GM23338 (cell line): ENCODE measurements around the gene OAS2.

Experiments
- CREB1 ChIP-seq: fragments of 250-450 bp; sonication (Bioruptor Pico); IDR thresholded peaks from 2 replicates; pipeline ENCODE4 v1.5.0; 2020; ENCODE audit warnings: low read depth, mild to moderate bottlenecking, moderate library complexity
- CTCF ChIP-seq, 2 experiments: fragments of 200-600 bp in 1 of 2; sonication (generic) in 1 of 2; conservative IDR thresholded peaks; 2 replicates each; pipeline versions ENCODE4 v1.5.1 to v1.6.1; 2016 to 2017; ENCODE audit warnings: antibody characterized with exemption in 2 of 2, low read depth in 2 of 2, mild to moderate bottlenecking in 2 of 2, moderate library complexity in 1 of 2
- EZH2 ChIP-seq: fragments of 200-600 bp; sonication (generic); IDR thresholded peaks from one replicate; pipeline ENCODE4 v1.8.0; 2017; ENCODE audit warnings: antibody characterized with exemption, mild to moderate bottlenecking, low read depth; ENCODE audit not compliant: unreplicated experiment
- EZH2phosphoT487 ChIP-seq: fragments of 200-600 bp; sonication (generic); IDR thresholded peaks from one replicate; pipeline ENCODE4 v1.8.1; 2018; ENCODE audit warnings: antibody characterized with exemption; ENCODE audit not compliant: unreplicated experiment
- JUNB ChIP-seq: IDR thresholded peaks from one replicate; pipeline ENCODE4 v1.6.1; 2016; ENCODE audit warnings: antibody characterized with exemption; ENCODE audit not compliant: unreplicated experiment
- NANOG ChIP-seq: IDR thresholded peaks from 2 replicates; pipeline ENCODE4 v1.6.1; 2016; ENCODE audit warnings: antibody characterized with exemption, borderline replicate concordance
- POLR2AphosphoS5 ChIP-seq: IDR thresholded peaks from 2 replicates; pipeline ENCODE4 v1.6.1; 2016; ENCODE audit warnings: antibody characterized with exemption, low read depth
- STAT1 ChIP-seq: IDR thresholded peaks from one replicate; pipeline ENCODE4 v1.6.1; 2016; ENCODE audit warnings: antibody characterized with exemption; ENCODE audit not compliant: unreplicated experiment
- ZNF114 ChIP-seq: fragments of 250-450 bp; sonication (Bioruptor Pico); IDR thresholded peaks from 2 replicates; pipeline ENCODE4 v1.5.0; 2020; ENCODE audit warnings: mild to moderate bottlenecking, moderate library complexity
- TF ChIP-seq, protein P1 (sequence below): IDR thresholded peaks from one replicate; pipeline ENCODE4 v1.6.1; 2018; ENCODE audit warnings: antibody characterized with exemption; ENCODE audit not compliant: unreplicated experiment
- TF ChIP-seq, protein P2 (sequence below): IDR thresholded peaks from 2 replicates; pipeline ENCODE4 v1.6.1; 2016; ENCODE audit warnings: antibody characterized with exemption

GRCh38 chr12:112929715-112930114 is 48.6 kb upstream of the OAS2 start:
- TF ChIP-seq CTCF (conservative IDR thresholded peaks at IDR 0.05; ENCODE audit: low read depth in 2 of 2) (no peak), EZH2phosphoT487 (no peak), CREB1 (CRISPR knock-in tag) (no peak), POLR2AphosphoS5 (no peak), EZH2 (no peak), JUNB (no peak), STAT1 (no peak), NANOG (no peak), ZNF114 (CRISPR knock-in tag) (no peak)
- TF ChIP-seq, protein P1, sequence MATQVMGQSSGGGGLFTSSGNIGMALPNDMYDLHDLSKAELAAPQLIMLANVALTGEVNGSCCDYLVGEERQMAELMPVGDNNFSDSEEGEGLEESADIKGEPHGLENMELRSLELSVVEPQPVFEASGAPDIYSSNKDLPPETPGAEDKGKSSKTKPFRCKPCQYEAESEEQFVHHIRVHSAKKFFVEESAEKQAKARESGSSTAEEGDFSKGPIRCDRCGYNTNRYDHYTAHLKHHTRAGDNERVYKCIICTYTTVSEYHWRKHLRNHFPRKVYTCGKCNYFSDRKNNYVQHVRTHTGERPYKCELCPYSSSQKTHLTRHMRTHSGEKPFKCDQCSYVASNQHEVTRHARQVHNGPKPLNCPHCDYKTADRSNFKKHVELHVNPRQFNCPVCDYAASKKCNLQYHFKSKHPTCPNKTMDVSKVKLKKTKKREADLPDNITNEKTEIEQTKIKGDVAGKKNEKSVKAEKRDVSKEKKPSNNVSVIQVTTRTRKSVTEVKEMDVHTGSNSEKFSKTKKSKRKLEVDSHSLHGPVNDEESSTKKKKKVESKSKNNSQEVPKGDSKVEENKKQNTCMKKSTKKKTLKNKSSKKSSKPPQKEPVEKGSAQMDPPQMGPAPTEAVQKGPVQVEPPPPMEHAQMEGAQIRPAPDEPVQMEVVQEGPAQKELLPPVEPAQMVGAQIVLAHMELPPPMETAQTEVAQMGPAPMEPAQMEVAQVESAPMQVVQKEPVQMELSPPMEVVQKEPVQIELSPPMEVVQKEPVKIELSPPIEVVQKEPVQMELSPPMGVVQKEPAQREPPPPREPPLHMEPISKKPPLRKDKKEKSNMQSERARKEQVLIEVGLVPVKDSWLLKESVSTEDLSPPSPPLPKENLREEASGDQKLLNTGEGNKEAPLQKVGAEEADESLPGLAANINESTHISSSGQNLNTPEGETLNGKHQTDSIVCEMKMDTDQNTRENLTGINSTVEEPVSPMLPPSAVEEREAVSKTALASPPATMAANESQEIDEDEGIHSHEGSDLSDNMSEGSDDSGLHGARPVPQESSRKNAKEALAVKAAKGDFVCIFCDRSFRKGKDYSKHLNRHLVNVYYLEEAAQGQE, result no peak
- TF ChIP-seq, protein P2, sequence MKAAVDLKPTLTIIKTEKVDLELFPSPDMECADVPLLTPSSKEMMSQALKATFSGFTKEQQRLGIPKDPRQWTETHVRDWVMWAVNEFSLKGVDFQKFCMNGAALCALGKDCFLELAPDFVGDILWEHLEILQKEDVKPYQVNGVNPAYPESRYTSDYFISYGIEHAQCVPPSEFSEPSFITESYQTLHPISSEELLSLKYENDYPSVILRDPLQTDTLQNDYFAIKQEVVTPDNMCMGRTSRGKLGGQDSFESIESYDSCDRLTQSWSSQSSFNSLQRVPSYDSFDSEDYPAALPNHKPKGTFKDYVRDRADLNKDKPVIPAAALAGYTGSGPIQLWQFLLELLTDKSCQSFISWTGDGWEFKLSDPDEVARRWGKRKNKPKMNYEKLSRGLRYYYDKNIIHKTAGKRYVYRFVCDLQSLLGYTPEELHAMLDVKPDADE, result no peak
